CD14-positive monocyte (primary cell): ENCODE results near the gene PDF. TPM values are rescaled to one million over a fixed set of nuclear protein-coding genes. Genes with fewer than 3 reads are reported as not detected.
A peak's percentile ranks its signal among the peaks of the same experiment; 100 is the strongest.

Source experiments
- DNase-seq, 3 donors: peaks; one replicate each; pipeline ENCODE4 v3.0.0-alpha.2; 2011 to 2022
- H2AFZ ChIP-seq: 2 replicates; pipeline ENCODE4 v1.6.0; 2012; ENCODE audit warnings: mild to moderate bottlenecking, low read depth, low read length, inconsistent platforms; ENCODE audit not compliant: insufficient read depth, poor library complexity, severe bottlenecking
- H3K27ac ChIP-seq, 2 donors: 1 replicate in 1 of 2; 2 replicates in 1 of 2; pipeline ENCODE4 v1.5.1; 2012 to 2013; ENCODE audit warnings: low read length in 2 of 2, control low read depth in 1 of 2, inconsistent platforms in 1 of 2, low read depth in 1 of 2, mild to moderate bottlenecking in 1 of 2
- H3K27me3 ChIP-seq, 2 donors: one replicate each; pipeline versions ENCODE4 v1.6.0 to v1.6.1; 2011 to 2013; ENCODE audit warnings: low read length in 2 of 2; ENCODE audit not compliant: control insufficient read depth in 2 of 2, insufficient read depth in 2 of 2
- H3K36me3 ChIP-seq, 2 donors: replicated peaks in 1 of 2; 1 replicate in 1 of 2; 2 replicates in 1 of 2; pipeline versions ENCODE4 v1.5.1 to v1.6.1; 2012 to 2013; ENCODE audit warnings: low read length in 2 of 2, control low read depth in 1 of 2, inconsistent platforms in 1 of 2, mild to moderate bottlenecking in 1 of 2; ENCODE audit not compliant: insufficient read depth in 2 of 2, control insufficient read depth in 1 of 2
- H3K4me1 ChIP-seq, 2 donors: 1 replicate in 1 of 2; 2 replicates in 1 of 2; pipeline versions ENCODE4 v1.5.1 to v1.6.1; 2012 to 2013; ENCODE audit warnings: low read length in 2 of 2, control low read depth in 1 of 2, inconsistent platforms in 1 of 2, mild to moderate bottlenecking in 1 of 2, moderate library complexity in 1 of 2; ENCODE audit not compliant: insufficient read depth in 2 of 2, control insufficient read depth in 1 of 2
- H3K4me2 ChIP-seq: replicated peaks from 2 replicates; pipeline ENCODE3; 2012; ENCODE audit warnings: low read length, moderate library complexity, mild to moderate bottlenecking; ENCODE audit not compliant: poor library complexity, severe bottlenecking; ENCODE audit errors: extremely low read depth
- H3K4me3 ChIP-seq, 3 experiments: fragments of 200-600 bp in 1 of 3; sonication (generic) in 1 of 3; replicated peaks in 1 of 3; 1 replicate in 2 of 3; 2 replicates in 1 of 3; pipeline ENCODE4 v1.5.1; 2011 to 2013; ENCODE audit warnings: low read length in 3 of 3, mild to moderate bottlenecking in 3 of 3, control low read depth in 2 of 3, low read depth in 2 of 3, inconsistent platforms in 1 of 3, moderate library complexity in 1 of 3
- H3K79me2 ChIP-seq: 2 replicates; pipeline ENCODE4 v1.6.0; 2012; ENCODE audit warnings: mild to moderate bottlenecking, control low read depth, inconsistent platforms, low read length, moderate library complexity; ENCODE audit not compliant: insufficient read depth
- H3K9ac ChIP-seq: 2 replicates; pipeline ENCODE4 v1.6.0; 2017; ENCODE audit warnings: low read length, mild to moderate bottlenecking; ENCODE audit not compliant: insufficient read depth, poor library complexity, severe bottlenecking
- H3K9me3 ChIP-seq, 2 donors: replicated peaks in 1 of 2; 1 replicate in 1 of 2; 2 replicates in 1 of 2; pipeline versions ENCODE4 v1.5.1 to v1.6.1; 2012 to 2013; ENCODE audit warnings: low read length in 2 of 2, control low read depth in 1 of 2; ENCODE audit not compliant: control insufficient read depth in 1 of 2, insufficient read depth in 1 of 2
- H4K20me1 ChIP-seq: 2 replicates; pipeline ENCODE4 v1.6.0; 2012; ENCODE audit warnings: mild to moderate bottlenecking, low read length, control low read depth, moderate library complexity; ENCODE audit not compliant: insufficient read depth
- H3K27ac Mint-ChIP-seq, 7 donors: one replicate each; pipeline ENCODE4 v1.8.0; 2020; ENCODE audit warnings: mild to moderate bottlenecking in 7 of 7, mixed read lengths in 7 of 7, moderate library complexity in 6 of 7, inconsistent platforms in 2 of 7
- H3K27me3 Mint-ChIP-seq, 3 donors: one replicate each; pipeline ENCODE4 v1.8.0; 2021 to 2022; ENCODE audit warnings: low read depth in 3 of 3, mild to moderate bottlenecking in 3 of 3, mixed read lengths in 3 of 3, moderate library complexity in 3 of 3, inconsistent platforms in 1 of 3
- H3K36me3 Mint-ChIP-seq, 2 donors: one replicate each; pipeline ENCODE4 v1.8.0; 2020; ENCODE audit warnings: mixed read lengths in 2 of 2, inconsistent platforms in 1 of 2, mild to moderate bottlenecking in 1 of 2
- H3K4me1 Mint-ChIP-seq: one replicate; pipeline ENCODE4 v1.8.0; 2020; ENCODE audit warnings: mild to moderate bottlenecking, mixed read lengths
- H3K4me3 Mint-ChIP-seq, 2 donors: one replicate each; pipeline ENCODE4 v1.8.0; 2020; ENCODE audit warnings: mild to moderate bottlenecking in 2 of 2, mixed read lengths in 2 of 2, moderate library complexity in 1 of 2
- H3K9me3 Mint-ChIP-seq, 7 donors: one replicate each; pipeline ENCODE4 v1.8.0; 2020 to 2022; ENCODE audit warnings: mixed read lengths in 7 of 7, mild to moderate bottlenecking in 6 of 7, moderate library complexity in 6 of 7, inconsistent platforms in 2 of 7
- CTCF ChIP-seq: fragments of 200-600 bp; IDR thresholded peaks from one replicate; pipeline ENCODE4 v1.8.0; 2022; ENCODE audit warnings: antibody characterized with exemption, mild to moderate bottlenecking
- WGBS: methylation state at CpG from one replicate; pipeline ENCODE4 v1.1.5; 2013; ENCODE audit warnings: missing lambda C conversion rate; ENCODE audit not compliant: insufficient coverage; 5-methylcytosine and 5-hydroxymethylcytosine counted together
- intact Hi-C, 2 donors: fragments of 100-400 bp; cut with micrococcal nuclease; formaldehyde crosslinking; loops; one replicate each; pipeline versions ENCODE4 v1.15.0 to v1.15.1; 2023
- polyA plus RNA-seq, 3 donors: library from polyadenylated mRNA; depleted of rRNA in 1 of 3; unstranded in 2 of 3; stranded (reverse) in 1 of 3; fragments of 300-500 nt in 2 of 3; fragments of >200 nt in 1 of 3; fragmentation: Illumina TruSeq in 2 of 3; gene quantifications; 1 replicate in 2 of 3; 2 replicates in 1 of 3; pipeline ENCODE4 v1.2.3, GENCODE V29; 2012 to 2021

PDF gene
- polyA plus RNA-seq, 3 donors = 2.3 to 7.2 (median 4.2) TPM

- Mint-ChIP-seq H3K4me3 (no peak overlapping the region), H3K36me3 (peaks cover 52 to 65% of the 10 kb centered on the region in 2 donors), H3K4me1 (peaks cover 9% of the 10 kb centered on the region), H3K27me3 (no peaks in the 10 kb centered on the region), H3K9me3 (no peaks in the 10 kb centered on the region), H3K27ac (peak overlapping the region in 1 of 7 donors; percentile 79)
- 100% methylated on average over 1 of the region's 1 CpG for WGBS
- Histone ChIP-seq H4K20me1 (peaks cover 29% of the 10 kb centered on the region), H3K27me3 (no peaks in the 10 kb centered on the region), H2AFZ (no peak overlapping the region), H3K79me2 (peaks cover 31% of the 10 kb centered on the region), H3K9ac (no peak overlapping the region), H3K4me1 (peaks cover 4 to 11% of the 10 kb centered on the region in 2 donors), H3K36me3 (peaks cover 35 to 91% of the 10 kb centered on the region in 2 donors), H3K4me2 (no peak overlapping the region), H3K9me3 (no peaks in the 10 kb centered on the region), H3K27ac (no peak overlapping the region), H3K4me3 (no peak overlapping the region)
- no peak for DNase-seq
- TF ChIP-seq CTCF = no peak
- intact Hi-C loops = no loop called here
Observed at GRCh38 chr16:69378036-69378435, 47.6 kb upstream of the PDF start.

- H3K27ac Mint-ChIP-seq = no peak overlapping the region
- WGBS = no CpG with 5 or more reads among the region's 10 CpGs
- Histone ChIP-seq H3K4me3 (no peak overlapping the region), H3K36me3 (peaks cover 36 to 91% of the 10 kb centered on the region in 2 donors), H3K4me1 (peaks cover 3 to 8% of the 10 kb centered on the region in 2 donors), H3K4me2 (no peak overlapping the region), H3K9me3 (no peaks in the 10 kb centered on the region), H3K27me3 (no peaks in the 10 kb centered on the region), H2AFZ (no peak overlapping the region), H4K20me1 (peaks cover 33% of the 10 kb centered on the region), H3K27ac (no peak overlapping the region), H3K79me2 (peaks cover 16% of the 10 kb centered on the region), H3K9ac (no peak overlapping the region)
- peaks cover 4% of the 10 kb centered on the region for H3K4me1 Mint-ChIP-seq
- H3K4me3 Mint-ChIP-seq = no peak overlapping the region
- no peak for TF ChIP-seq CTCF
- peaks cover 0 to 1% (median 0%) of the 10 kb centered on the region in 3 donors for H3K27me3 Mint-ChIP-seq
- H3K9me3 Mint-ChIP-seq = no peaks in the 10 kb centered on the region
- peaks cover 55 to 67% of the 10 kb centered on the region in 2 donors for H3K36me3 Mint-ChIP-seq
- intact Hi-C loops = no loop called here
- no peak for DNase-seq
Observed at GRCh38 chr16:69376393-69377059, 46.1 kb upstream of the PDF start.
